AG08395 (cell line): ENCODE data around the gene YBEY.
A peak's percentile ranks its signal among the peaks of the same experiment; 100 is the strongest.

ENCODE experiments used
- DNase-seq: peaks from one replicate; pipeline ENCODE4 v3.0.0; 2012; ENCODE audit warnings: mixed read lengths, low spot score

YBEY gene

GRCh38 chr21:46264690-46265144 lies 21.4 kb upstream of the YBEY start:
- DNase-seq, result no peak

DNA sequence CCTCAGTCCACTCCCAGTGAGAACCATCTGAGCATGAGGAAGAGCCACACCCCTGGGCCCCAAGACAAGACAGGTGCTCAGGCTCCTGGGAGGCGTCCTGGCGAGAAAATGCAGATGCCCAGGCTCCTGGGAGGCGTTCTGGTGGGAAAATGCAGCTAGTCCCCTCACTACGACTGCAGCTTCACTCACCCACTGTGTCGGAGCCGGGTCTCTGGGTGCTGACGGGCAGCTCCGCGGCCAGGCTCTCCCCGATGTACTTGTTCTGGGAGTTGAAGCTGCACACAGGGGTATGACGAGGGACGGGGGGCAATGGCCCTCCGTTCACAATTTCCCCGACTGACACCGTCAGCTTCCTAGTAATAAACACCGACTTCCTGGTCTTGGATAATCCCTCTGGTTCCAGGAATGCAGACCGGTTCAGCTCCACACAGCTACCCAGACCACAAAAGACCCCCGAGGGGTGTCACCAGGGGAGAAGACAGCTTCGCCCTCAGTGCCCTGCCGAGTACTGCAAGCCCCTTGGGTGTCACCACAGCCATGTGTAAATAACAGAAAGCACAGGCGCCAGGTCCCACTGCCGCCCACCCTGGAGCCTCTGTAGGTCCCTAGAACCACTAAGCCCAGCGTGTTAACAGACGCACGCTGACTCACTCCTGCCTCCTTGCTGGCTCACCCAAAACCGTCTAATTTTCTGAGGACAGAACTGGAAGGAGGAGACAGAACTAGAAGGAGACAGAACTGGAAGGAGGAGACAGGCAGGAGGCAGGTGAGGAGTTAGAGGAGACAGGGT lies 20.2 kb upstream of the YBEY start:
- DNase-seq, result no peak

- no peak for DNase-seq
Measured at GRCh38 chr21:46266946-46267345, 19.2 kb upstream of the YBEY start.

DNA sequence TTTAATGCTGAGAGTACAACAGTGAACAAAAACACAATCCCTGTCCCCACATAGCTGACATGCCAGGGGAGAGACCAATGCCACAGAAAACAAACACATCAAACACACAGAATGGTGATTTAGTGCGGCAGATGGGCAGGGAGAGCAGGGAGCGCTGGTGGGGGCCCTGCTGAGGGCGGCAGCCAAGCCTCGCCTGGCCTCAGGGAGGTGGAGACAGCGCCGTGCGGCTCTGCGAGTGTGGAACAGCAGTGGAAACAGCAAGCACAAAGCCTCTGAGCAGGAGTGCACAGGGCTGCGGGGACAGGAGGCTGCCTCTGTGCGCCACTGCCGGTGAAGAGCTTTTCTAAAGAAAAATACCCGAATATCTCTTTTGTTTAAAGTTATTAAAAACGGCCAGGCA lies 17.8 kb upstream of the YBEY start:
- no peak for DNase-seq

DNA sequence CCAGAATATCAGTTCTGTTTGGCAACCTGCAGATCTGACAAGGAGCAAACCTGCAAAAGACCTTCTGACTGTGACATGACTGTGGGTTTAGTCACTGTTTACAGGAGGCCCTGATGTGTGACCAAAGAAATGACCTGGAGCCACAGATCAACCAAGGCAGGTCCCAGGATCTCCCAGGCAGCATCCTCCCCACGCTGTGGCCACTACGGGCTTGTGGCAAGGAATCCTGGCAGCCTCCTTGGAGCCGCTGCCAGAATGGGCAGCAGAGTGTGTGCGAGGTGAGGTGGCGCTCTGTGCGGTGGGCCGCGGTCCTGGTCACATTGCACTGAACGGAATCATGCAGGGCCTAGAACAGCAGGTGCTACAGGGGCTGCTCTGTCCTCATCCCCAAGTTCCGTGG lies 16.7 kb upstream of the YBEY start:
- DNase-seq, result no peak

GRCh38 chr21:46273341-46273740 lies 12.8 kb upstream of the YBEY start:
- DNase-seq, result no peak

GRCh38 chr21:46274797-46275390 lies 11.2 kb upstream of the YBEY start:
- no peak for DNase-seq

DNA sequence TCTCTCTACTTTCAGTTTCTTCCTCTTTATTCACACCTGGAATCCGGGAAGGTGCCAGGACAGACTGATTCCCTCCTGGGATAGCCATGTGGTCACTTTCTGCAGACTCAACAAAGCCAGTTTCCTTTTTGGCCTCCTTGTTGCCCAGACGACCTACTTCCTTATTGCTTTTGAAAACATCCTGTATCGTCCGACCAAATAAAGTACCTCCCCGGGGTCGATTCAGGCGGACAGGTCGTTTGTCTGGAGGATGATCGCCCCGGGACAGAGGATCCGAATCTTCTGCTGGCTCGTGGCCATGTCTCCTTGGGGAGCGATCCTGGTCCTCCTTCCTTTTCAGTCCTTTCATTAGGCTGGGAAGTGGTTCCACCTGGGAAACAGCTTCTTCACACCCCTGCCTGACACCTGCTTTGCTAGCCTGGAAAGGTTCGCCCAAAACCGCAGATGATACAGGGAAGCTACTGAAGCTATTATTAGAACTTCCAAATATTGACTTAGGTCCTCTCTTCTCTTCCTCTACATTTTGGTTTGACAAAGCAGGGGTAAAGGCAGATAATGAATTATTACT lies 2.0 kb upstream of the YBEY start:
- DNase-seq, result no peak

DNA sequence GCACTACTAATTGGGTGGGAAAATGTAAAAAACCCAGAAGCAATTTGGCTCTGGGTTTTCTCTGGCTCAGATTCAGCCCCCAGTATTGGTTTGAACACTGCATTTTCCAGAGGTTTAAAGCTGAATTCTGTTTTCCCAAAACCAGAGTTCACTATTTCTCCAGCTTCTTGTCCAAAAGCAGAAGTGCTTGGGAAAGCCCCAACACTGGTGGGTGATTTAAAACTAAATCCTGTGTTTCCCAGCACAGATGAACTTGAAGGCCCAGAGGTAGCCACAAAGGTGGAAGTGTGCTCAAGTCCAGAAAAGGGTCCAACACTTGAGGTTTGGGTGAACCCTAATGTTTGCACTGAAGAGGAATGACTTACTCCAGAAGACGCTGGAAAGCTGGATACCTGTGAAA lies 1.4 kb upstream of the YBEY start:
- no peak for DNase-seq

GRCh38 chr21:46285206-46285661 lies 908 bp upstream of the YBEY start, which contains the start of gene MCM3AP:
TSS of gene MCM3AP (minus strand) at chr21:46285611. CDS start at chr21:46285286, 325 bp downstream.
- DNase-seq, result no peak

DNA sequence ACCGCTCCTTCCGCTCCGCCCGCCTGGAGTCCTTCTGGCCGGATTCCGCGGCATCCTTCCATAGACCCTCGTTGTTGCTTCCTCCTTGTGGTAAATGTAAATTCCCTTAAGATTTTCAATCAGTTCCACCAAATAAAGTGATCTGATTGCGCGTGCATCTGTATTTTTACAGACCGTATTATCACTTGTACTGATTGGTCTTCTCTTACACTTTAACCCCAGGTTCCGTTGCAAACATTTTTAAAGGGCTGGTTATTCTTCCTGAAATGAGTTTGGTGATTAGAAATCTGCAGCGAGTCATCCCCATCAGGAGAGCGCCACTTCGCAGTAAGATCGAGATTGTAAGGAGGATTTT lies 483 bp downstream of the YBEY start:
- peak; percentile 37 for DNase-seq

GRCh38 chr21:46287541-46287940 lies 1.4 kb downstream of the YBEY start:
- DNase-seq, result no peak

DNA sequence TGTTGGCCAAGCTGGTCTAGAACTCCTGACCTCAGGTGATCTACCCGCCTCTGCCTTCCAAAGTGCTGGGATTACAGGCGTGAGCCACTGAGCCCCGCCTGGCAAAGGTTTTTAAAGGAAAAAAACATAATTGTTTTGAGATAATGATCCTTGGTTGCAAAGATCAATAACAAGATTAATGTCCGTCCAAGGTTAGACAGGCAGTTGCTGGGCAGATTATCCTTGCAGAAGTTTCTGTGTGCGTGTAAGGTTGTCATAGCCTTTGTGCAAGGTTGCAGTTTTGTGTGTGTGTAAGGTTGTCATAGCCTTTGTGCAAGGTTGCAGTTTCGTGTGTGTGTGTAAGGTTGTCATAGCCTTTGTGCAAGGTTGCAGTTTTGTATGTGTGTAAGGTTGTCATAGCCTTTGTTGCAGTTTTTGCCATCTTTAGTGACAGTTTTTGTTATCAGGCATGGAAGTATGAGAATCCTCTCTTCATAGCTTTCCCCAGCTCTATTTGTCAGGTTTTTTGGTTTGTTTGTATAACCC lies 3.6 kb downstream of the YBEY start:
- DNase-seq, result no peak

GRCh38 chr21:46291561-46291960 lies 5.4 kb downstream of the YBEY start:
- no peak for DNase-seq

GRCh38 chr21:46294647-46295176 lies 8.6 kb downstream of the YBEY start:
- peak; percentile 64 for DNase-seq

GRCh38 chr21:46295177-46295770 lies 9.1 kb downstream of the YBEY start:
- no peak for DNase-seq

- DNase-seq, result peak; percentile 95
Measured at GRCh38 chr21:46295996-46296752, 10.0 kb downstream of the YBEY start.

DNA sequence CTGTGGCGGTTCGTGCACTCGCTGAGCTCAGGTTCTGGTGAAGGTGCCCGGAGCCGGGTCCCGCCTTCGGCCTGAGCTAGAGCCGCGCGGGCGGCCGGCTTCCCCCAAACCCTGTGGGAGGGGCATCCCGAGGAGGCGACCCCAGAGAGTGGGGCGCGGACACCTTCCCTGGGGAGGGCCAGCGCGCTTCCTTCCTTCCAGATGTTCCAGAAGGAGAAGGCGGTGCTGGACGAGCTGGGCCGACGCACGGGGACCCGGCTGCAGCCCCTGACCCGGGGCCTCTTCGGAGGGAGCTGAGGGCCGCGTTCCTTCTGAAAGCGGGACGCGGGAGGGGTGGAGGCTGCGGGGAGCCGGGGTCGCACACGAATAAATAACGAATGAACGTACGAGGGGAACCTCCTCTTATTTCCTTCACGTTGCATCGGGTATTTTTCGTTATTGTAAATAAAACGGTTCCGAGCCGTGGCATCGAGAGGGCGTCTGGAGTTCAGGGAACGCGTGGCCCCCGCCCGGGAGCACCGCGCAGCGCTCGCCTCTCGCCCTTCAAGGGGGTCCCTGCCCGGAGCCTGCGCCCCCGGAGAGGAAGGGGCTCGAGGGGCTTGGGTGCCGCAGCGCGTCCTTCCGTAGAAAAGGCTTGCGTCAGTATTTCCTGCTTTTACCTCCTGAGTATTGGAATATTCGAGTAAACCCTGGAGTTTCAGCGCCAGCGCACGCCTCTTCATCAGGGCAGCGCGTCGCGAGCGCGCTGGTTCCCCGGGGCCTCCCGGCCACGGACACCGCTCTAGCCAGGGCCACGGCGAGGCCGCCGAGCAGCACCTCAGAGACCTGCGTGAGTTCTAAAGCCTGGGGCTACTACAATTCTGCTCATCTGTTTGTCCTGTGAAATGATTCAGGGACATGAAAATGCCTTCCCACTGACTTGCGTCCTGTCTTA lies 11.5 kb downstream of the YBEY start:
- no peak for DNase-seq

DNA sequence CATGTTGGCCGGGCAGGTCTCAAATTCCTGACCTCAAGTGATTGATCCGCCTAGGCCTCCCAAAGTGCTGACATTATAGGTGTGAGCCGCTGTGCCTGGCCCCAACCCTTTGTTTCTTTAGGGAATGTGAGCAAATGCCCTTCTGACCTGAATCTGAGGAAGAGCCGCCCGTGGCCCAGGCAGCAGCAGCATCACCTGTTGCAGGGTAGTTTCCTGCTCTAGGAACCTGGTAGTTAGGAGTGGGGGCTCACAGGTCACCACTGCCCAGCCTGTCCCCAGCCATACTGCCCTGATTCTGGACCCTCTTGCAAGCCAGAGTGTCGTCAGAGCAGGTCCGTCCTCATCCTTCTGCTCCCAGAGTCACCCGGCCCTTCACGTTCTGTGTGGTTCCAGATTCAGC lies 13.0 kb downstream of the YBEY start:
- no peak for DNase-seq

GRCh38 chr21:46301759-46302158 lies 15.6 kb downstream of the YBEY start:
- DNase-seq, result no peak

GRCh38 chr21:46304437-46304836 lies 18.3 kb downstream of the YBEY start:
- DNase-seq, result no peak
